HG03457 (cell line): ENCODE data around the gene ASTL.

Experiments
- ATAC-seq: cut with Tn5 transposase; IDR thresholded peaks from one replicate; pipeline ENCODE4 v1.9.1; 2021; ENCODE audit warnings: moderate number of reproducible peaks; ENCODE audit not compliant: unreplicated experiment

ASTL gene

GRCh38 chr2:96130483-96130882 is 7.8 kb downstream of the ASTL start:
- ATAC-seq: no peak

- no peak for ATAC-seq
Observed at GRCh38 chr2:96129528-96130120, 8.7 kb downstream of the ASTL start.

GRCh38 chr2:96128456-96128855 is 9.8 kb downstream of the ASTL start:
- ATAC-seq: no peak

GRCh38 chr2:96124406-96125265 is 13.7 kb downstream of the ASTL start:
- no peak for ATAC-seq

- ATAC-seq: no peak
Observed at GRCh38 chr2:96123936-96124335, 14.4 kb downstream of the ASTL start.

- ATAC-seq: no peak
Observed at GRCh38 chr2:96123290-96123689, 15.0 kb downstream of the ASTL start.

- no peak for ATAC-seq
Observed at GRCh38 chr2:96122391-96122790, 15.9 kb downstream of the ASTL start.

- no peak for ATAC-seq
Observed at GRCh38 chr2:96121414-96121813, 16.9 kb downstream of the ASTL start.

GRCh38 chr2:96120991-96121390 is 17.3 kb downstream of the ASTL start:
- no peak for ATAC-seq

GRCh38 chr2:96120091-96120720 is 18.1 kb downstream of the ASTL start:
- no peak for ATAC-seq

- no peak for ATAC-seq
Observed at GRCh38 chr2:96119389-96119751, 18.9 kb downstream of the ASTL start.

GRCh38 chr2:96118698-96119388 is 19.5 kb downstream of the ASTL start:
- no peak for ATAC-seq

- ATAC-seq: no peak
Observed at GRCh38 chr2:96117701-96118588, 20.4 kb downstream of the ASTL start.

GRCh38 chr2:96116879-96117533 is 21.3 kb downstream of the ASTL start:
- no peak for ATAC-seq

- ATAC-seq: no peak
Observed at GRCh38 chr2:96116424-96116878, 21.9 kb downstream of the ASTL start, which contains the start of gene ADRA2B. TSS of gene ADRA2B (minus strand) at chr2:96116571. CDS start at chr2:96116149, 422 bp downstream.

GRCh38 chr2:96115631-96116423 is 22.5 kb downstream of the ASTL start:
- ATAC-seq: no peak

- no peak for ATAC-seq
Observed at GRCh38 chr2:96114903-96115581, 23.3 kb downstream of the ASTL start.

GRCh38 chr2:96114546-96114902 is 23.8 kb downstream of the ASTL start:
- no peak for ATAC-seq
